Forelimb muscle (tissue), 1 donor: ENCODE measurements around the gene CHRNB1. TPM values are rescaled to one million over a fixed set of nuclear protein-coding genes. Genes with fewer than 3 reads are reported as not detected.

Experiments used
- DNase-seq: peaks from one replicate; pipeline ENCODE4 v3.0.0-alpha.2; 2013; ENCODE audit warnings: low read depth
- polyA plus RNA-seq: library from polyadenylated mRNA; unstranded; fragments of 120-200 nt; gene quantifications from one replicate; pipeline ENCODE4 v1.2.1, GENCODE V29; 2013; ENCODE audit not compliant: insufficient read length

CHRNB1 gene
- polyA plus RNA-seq, 1 donor: 89.3 TPM

DNA sequence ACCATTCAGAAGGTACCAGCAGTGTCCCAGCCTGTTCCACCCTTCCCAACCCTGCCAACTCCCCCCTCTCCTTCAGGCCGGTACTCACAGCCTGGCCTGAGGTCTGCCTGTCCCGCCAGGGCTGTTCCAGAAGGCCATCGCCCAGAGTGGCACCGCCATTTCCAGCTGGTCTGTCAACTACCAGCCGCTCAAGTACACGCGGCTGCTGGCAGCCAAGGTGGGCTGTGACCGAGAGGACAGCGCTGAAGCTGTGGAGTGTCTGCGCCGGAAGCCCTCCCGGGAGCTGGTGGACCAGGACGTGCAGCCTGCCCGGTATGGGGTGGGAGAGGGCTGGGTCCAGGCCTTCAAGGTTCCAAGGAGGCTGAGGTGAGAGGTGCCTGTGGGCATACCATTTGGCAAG lies 30.0 kb upstream of the CHRNB1 start:
- DNase-seq: no peak

DNA sequence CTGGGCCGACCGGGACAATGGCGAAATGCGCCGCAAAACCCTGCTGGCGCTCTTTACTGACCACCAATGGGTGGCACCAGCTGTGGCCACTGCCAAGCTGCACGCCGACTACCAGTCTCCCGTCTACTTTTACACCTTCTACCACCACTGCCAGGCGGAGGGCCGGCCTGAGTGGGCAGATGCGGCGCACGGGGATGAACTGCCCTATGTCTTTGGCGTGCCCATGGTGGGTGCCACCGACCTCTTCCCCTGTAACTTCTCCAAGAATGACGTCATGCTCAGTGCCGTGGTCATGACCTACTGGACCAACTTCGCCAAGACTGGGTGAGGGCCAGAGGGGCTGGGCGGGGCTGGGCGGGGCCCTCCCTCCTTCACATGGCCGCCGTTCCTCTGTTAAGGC lies 29.1 kb upstream of the CHRNB1 start:
- DNase-seq: no peak

DNA sequence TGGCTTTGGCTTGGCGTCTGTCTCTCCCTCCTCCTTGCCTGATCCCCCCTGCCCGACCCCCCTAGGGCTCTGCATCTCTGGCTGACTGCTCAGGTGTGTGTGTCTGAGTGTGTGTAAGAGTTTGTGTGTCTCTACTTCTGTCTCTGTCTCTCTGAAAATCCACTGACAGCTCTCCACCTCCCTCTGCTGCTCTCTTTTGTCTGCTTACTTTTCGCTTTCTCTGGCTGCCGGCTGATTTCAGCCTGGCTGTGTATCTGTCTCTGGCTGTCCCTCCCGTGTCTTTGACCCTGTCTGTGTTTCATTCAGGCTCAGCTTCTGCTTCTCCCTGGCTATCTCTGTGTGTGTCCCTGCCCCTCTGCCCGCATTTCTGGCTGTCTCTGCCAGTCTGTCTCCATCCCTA lies 28.5 kb upstream of the CHRNB1 start:
- DNase-seq: no peak

DNA sequence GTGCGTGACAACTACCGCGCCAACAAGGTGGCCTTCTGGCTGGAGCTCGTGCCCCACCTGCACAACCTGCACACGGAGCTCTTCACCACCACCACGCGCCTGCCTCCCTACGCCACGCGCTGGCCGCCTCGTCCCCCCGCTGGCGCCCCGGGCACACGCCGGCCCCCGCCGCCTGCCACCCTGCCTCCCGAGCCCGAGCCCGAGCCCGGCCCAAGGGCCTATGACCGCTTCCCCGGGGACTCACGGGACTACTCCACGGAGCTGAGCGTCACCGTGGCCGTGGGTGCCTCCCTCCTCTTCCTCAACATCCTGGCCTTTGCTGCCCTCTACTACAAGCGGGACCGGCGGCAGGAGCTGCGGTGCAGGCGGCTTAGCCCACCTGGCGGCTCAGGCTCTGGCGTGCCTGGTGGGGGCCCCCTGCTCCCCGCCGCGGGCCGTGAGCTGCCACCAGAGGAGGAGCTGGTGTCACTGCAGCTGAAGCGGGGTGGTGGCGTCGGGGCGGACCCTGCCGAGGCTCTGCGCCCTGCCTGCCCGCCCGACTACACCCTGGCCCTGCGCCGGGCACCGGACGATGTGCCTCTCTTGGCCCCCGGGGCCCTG lies 27.7 kb upstream of the CHRNB1 start:
- no peak for DNase-seq

DNA sequence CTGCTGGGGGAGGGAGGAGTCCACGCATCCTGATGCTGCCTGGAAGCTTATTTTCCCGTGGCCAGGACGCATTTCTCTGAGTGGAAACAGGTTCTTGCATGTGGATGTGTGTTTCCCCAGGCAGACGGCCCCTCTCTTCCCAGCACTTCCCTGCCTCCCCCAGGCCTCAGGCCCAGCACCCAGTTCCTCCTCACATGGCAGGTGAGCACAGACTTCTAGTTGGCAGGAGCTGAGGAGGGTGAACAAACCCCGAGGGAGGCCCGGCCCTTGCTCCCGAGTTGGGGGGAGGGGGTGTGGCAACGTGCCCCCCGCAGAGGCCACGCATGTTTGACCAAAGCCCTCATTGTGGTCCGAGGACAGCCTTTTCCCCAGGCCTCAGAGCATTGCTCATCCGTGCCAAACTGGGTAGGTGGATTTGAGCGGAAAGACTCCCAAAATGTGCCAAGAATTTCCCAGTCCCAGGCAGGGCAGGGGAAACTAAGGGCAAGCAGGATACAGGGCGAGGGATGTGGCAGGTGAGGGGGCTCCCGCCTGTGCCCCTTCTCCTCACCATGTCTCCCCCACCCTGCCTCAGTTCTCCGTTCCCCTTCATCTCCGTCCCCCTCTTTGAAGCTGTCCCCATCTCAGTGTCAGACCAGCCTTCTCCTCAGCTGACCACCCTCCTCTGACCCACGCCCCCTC lies 26.2 kb upstream of the CHRNB1 start:
- no peak for DNase-seq

DNA sequence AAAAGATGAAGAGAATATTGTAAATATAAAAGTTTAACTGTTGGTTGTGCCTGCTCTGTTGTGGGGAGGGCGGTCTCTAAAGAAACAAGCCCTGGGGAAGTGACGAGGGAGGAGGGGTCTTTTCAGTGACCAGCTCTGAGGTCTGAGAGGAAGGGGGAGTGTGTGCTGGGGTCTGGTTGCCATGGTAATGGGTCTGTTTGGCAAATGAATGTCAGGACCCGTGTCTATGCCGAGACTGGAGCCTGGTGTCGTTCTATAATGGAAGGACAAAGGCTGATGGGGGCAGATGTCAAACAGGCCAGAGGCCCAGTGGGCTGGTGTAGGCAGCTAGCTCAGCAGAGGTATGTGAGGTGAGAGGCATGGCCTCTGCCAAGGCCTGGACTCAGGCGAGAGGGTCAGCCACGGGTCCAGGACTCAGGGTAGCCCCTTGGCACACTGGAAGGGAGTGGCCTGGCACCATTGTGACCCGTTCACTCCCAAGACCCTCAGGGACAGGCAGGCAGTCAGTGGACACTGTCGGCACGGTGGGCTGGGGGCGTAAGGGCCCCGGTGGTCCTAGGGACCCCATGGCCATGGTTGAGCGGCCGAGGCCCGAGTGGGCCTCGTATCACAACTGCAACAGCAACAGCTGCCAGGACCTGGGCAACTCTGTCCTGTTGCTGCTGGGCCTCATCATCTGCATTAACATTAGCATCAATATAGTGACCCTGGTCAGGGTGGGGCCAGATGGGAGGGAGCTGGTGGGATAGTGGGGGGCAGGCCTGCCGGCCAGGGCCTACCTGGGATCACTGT lies 24.8 kb upstream of the CHRNB1 start, which contains the start of gene SPEM1:
TSS of gene SPEM1 (plus strand) at position 506 of the 792 bp plus-strand sequence. CDS start at position 567, 61 bp downstream.
- no peak for DNase-seq

DNA sequence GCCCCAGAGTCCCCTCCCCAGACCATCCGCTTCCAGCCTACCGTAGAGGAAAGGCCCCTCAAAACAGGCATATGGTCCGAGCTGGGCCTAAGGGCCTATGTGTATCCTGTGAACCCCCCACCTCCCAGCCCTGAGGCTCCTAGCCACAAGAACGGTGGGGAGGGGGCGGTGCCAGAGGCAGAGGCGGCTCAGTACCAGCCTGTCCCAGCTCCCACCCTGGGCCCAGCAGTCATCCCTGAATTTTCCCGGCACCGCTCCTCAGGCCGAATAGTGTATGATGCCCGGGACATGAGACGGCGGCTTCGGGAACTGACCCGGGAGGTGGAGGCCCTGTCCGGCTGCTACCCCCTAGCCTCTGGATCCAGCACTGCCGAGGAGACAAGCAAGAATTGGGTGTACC lies 23.7 kb upstream of the CHRNB1 start:
- no peak for DNase-seq

DNA sequence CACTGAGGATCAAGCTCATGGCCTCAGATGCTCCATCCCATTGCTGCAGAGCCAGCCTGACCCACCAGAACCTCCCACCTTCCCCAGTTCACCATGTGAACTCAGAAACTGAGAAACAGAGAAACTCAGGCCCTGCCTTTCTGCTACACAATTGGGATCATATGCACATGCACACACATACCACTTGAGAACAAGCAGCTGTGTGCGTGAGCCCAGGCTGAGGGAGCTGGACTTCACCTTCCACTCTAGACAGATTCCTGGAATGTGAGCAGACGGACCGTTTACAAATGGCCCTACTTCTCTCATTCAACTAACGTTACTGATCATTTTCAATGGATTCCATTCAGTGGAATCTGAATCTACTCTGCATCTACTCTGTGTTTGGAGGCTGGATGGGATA lies 21.2 kb upstream of the CHRNB1 start:
- DNase-seq: no peak

DNA sequence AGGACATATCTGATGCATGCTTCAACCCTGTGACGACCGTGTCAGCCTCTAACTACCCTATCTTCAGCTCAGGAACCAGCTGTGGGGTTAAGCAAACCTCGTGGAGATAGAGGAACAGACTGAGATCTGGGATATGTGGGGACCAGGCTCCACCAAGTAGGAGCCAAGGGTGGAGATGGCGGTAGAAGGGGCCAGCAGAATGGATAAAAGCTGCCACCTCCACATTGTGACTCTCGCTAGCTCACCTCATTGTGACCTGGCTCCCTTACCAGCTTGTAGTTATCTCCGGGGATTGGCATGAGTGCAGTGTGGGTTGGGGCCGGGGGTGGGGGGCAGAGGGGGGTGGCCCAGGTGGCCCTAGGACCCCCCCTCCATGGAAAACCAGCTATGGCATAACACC lies 19.5 kb upstream of the CHRNB1 start, which contains the start of gene SPEM2:
TSS of gene SPEM2 (plus strand) at position 301 of the 400 bp plus-strand sequence. CDS start at position 374, 73 bp downstream.
- DNase-seq: no peak

DNA sequence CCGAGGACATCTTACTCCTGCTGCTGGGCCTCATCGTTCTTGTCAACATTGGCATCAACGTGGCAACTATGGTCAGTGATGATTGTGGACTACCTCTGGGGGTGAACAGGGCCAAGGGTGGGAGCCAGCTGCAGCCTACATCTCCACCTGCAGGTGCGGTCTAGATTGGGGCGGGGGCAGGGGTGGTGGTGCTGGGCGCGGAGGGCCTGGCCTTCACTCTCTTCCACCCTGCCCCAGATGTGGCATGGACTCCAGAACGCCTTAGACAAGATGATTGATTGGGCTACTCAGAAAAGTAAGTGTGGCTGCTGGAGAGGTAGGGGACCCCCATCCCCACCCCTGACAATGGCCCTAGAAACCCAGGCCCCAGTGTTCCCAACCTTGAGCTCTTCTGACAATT lies 19.1 kb upstream of the CHRNB1 start:
- no peak for DNase-seq

DNA sequence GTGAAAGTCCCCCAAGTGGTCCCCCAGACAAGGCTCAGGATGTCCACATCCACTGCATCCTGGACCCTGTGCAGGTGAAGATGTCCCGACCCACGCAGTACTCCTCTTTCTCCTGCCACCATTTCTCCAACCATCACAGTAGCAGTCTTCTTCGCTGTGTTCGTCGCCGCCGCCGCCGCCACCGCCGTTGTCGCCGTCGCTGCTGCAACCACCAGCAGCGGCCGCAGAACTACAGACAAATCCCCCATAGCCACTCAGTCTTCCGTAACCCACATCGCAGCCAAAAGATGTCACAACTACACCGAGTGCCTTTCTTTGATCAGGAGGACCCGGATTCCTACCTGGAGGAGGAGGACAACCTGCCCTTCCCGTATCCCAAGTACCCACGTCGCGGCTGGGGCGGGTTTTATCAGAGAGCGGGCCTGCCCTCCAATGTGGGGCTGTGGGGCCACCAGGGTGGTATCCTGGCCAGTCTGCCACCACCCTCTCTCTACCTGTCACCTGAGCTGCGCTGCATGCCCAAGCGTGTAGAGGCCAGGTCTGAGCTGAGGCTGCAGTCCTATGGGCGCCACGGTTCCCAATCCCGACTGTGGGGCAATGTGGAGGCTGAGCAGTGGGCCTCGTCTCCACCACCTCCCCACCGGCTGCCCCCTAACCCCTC lies 18.5 kb upstream of the CHRNB1 start:
- DNase-seq: no peak

DNA sequence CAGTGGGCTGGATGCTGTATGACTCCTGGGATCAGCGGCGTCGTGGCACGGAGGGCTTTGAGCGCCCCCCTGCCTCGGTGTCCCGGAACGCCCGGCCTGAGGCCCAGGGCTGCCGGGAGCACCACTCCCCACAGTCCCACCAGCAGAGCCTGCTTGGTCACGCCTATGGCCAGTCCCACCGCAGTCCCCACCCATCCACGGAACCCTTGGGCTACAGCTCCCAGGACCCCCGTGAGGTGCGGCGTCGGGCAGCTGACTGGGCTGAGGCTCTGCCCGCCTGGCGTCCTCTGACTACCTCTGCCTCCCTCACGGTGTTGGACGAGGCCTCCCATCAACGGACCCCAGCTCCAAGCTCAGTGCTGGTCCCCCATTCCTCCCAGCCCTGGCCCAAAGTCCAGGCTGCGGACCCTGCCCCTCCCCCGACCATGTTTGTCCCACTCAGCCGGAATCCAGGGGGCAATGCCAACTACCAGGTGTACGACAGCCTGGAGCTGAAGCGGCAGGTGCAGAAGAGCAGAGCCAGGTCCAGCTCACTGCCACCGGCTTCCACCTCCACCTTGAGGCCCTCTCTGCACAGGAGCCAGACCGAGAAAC lies 17.9 kb upstream of the CHRNB1 start:
- no peak for DNase-seq

DNA sequence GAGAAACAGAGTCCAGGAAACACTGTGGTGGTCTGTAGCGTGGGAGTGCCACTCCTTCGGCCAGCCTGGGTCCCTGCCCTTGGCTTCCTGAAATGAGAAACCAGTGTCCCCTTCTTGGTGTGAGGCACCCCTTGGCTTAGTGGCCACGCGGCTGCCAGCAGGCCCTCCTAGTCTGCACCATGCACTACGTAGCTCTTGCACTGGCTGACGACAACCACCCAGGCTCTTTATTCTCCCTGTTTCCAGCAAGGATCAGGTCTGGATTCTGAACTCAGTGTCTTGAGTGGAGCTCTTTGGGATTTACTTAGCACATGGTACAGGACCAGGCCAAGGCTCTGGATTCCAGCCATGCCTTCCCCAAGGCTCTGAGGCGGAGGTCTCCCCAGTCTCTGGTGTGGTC lies 17.3 kb upstream of the CHRNB1 start:
- no peak for DNase-seq

DNA sequence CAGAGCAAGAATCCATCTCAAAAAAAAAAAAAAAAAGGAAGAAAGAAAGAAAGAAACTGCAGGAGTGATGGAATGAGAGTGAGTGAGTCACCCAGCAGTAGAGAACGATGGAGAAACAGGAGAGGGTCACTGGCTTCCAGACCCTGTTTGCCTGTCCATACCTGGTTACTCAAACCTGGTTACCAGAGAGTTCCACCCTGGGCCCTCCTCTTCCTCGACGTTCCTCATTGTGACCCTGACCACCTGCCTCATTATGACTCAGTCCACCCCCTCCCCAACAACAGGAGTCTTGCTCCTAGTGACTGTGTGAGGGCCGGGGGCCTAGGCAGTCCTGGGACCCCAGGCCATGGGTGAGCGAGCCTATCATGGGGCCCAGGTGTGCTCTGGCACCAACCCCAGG lies 16.3 kb upstream of the CHRNB1 start, which contains the start of gene SPEM3:
TSS of gene SPEM3 (plus strand) at position 301 of the 400 bp plus-strand sequence. CDS start at position 347, 46 bp downstream.
- no peak for DNase-seq

DNA sequence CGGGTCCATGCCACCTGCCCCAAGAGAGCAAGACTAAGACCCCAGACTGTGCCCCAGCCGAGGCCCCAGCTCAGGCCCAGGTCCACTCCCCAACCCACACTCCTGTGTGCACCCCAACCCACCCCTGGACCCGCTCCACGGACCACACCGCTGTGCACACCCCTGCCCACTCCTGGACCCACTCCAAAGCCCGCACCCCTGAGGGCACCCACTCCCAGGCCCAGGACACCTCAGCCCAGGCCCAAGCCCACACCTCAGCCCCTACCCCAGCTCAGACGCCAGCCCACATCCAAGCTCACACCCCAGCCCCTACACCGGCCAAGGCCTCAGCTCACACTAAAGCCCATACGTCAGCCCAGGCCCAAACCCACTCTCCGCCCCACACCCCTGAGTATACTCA lies 15.1 kb upstream of the CHRNB1 start:
- no peak for DNase-seq

DNA sequence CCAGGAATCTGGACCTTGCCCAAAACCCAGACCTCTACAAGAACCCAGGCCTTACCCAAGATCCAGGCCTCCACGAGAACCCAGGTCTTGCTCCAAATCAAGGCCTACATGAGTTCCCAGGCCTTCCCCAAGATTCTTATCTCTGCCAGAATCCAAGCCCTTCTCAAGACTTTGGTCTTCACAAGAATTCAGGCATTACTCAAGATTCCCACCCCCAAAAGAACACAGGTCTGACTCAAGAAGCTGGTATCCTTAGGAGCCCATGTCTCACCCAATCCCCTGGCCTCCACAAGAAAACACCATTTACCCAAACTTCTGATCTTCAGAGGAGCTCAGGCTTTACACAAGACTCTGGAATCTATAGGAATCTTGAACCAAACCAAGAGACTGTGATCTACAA lies 13.6 kb upstream of the CHRNB1 start:
- DNase-seq: no peak

DNA sequence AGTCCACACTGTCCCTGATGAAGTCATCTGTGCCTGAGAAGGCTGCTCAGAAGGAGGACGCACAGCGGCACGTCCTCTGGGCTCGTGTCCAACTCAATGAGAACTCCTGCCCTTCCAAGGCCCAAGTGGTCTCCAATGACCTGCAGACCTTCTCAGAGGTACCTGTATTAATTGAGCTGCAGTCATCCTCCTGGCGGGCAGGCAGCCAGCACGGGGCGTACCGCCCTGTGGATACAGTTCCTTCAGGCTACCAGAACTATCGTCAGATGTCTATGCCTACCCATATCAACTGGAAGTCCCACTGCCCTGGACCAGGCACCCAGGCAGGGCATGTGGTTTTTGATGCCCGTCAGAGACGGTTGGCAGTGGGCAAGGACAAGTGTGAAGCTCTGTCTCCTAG lies 12.6 kb upstream of the CHRNB1 start:
- DNase-seq: no peak

DNA sequence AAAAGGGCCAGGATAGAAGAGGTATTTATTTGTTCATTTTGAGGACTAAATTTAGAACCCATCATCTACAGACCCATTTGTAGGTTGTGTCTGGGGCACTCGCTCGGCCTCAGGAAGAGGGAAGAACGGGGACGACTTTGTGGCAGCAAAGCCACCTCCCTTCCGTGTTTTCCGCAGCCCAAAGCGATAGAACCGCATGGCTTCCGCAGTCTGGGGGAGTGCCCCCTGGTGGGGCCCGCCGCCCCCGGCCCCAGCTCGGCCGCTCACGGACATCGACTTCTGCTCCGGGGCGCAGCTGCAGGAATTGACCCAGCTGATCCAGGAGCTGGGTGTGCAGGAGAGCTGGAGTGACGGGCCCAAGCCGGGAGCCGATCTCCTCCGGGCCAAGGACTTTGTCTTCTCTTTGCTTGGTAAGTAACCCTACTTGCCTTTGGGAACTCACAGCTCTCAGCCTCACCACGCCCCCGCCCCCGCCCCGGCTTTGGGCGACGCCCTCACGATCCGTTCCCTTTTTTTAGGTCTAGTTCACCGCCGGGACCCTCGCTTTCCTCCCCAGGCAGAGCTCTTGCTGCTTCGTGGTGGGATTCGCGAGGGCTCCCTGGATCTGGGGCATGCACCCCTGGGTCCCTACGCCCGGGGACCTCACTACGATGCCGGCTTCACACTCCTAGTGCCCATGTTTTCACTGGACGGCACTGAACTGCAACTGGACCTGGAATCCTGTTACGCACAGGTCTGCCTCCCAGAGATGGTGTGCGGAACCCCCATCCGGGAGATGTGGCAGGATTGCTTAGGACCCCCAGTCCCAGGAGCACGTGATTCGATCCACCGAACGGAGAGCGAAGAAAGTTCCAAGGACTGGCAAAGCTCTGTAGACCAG lies 8.9 kb upstream of the CHRNB1 start:
- no peak for DNase-seq

DNA sequence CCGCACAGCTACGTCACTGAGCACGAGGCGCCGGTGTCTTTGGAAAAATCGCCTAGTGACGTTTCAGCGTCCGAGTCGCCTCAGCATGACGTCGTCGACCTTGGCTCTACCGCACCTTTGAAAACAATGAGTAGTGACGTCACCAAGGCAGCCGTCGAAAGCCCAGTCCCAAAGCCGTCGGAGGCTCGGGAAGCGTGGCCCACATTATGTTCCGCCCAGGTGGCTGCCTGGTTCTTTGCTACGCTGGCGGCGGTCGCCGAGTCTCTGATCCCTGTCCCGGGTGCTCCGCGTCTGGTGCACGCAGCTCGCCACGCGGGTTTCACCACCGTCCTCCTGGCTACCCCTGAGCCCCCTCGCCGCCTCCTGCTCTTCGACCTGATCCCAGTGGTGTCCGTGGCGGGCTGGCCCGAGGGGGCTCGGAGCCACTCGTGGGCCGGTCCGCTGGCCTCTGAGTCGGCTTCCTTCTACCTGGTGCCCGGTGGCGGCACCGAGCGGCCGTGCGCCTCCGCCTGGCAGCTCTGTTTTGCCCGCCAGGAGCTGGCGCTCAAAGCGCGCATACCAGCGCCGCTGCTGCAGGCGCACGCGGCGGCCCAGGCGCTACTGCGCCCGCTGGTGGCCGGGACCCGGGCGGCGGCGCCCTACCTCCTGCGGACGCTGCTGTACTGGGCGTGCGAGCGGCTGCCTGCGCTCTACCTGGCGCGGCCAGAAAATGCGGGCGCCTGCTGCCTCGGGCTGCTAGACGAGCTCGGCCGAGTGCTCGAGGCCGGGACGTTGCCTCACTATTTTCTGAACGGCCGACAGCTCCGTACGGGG lies 8.1 kb upstream of the CHRNB1 start:
- no peak for DNase-seq

DNA sequence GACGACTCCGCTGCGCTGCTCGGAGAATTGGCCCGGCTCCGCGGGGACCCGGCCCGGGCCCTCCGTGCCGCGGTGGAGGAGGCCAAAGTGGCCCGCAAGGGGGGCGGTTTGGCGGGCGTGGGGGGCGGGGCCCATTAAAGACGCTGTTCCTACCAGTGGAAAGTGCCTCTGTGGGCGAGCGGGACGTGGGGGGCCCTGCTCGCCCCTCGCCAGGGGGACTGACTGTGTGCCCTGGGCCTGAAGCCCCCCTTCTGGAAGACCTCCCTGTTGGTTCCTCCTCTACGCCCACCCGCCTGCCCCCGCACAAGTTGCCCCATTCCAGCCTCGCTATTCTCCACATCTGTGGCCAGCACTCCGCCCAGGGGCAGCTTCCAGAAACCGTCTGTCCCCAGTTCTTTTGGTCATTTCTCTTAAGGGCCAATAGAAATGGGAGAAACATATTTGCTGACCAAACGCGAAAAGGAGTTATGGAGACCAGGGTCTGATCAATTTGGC lies 7.4 kb upstream of the CHRNB1 start:
- DNase-seq: no peak
